Peyer's patch (tissue), 4 donors: Measurements from ENCODE around the gene LIMD2. TPM values are rescaled to one million over a fixed set of nuclear protein-coding genes. Genes with fewer than 3 reads are reported as not detected.

Source experiments
- DNase-seq, 3 donors: peaks; one replicate each; pipeline ENCODE4 v3.0.0-alpha.2; 2017 to 2019
- H3K27ac ChIP-seq, 4 donors: fragments of 200-600 bp; sonication (generic); one replicate each; pipeline ENCODE4 v1.5.1; 2016 to 2019
- H3K27me3 ChIP-seq, 2 donors: fragments of 200-600 bp; sonication (generic); one replicate each; pipeline ENCODE4 v1.5.1; 2019
- H3K36me3 ChIP-seq, 3 donors: fragments of 200-600 bp; sonication (generic); one replicate each; pipeline ENCODE4 v1.5.1; 2016 to 2019
- H3K4me1 ChIP-seq, 4 donors: fragments of 200-600 bp; sonication (generic); one replicate each; pipeline ENCODE4 v1.5.1; 2016 to 2019
- H3K4me3 ChIP-seq, 4 donors: fragments of 200-600 bp; sonication (generic); 1 replicate in 3 of 4; 2 replicates in 1 of 4; pipeline ENCODE4 v1.5.1; 2016 to 2019; ENCODE audit warnings: mild to moderate bottlenecking in 1 of 4
- H3K9me3 ChIP-seq, 4 donors: fragments of 200-600 bp; sonication (generic); one replicate each; pipeline ENCODE4 v1.5.1; 2016 to 2019; ENCODE audit warnings: mild to moderate bottlenecking in 1 of 4
- CTCF ChIP-seq, 6 experiments: fragments of 450-650 bp in 4 of 6; fragments of 200-600 bp in 2 of 6; sonication (generic) in 1 of 6; IDR thresholded peaks; one replicate each; pipeline ENCODE4 v1.5.1; 2017 to 2019; ENCODE audit warnings: antibody characterized with exemption in 6 of 6, mild to moderate bottlenecking in 3 of 6, moderate library complexity in 1 of 6
- POLR2A ChIP-seq, 2 donors: fragments of 450-650 bp; IDR thresholded peaks; one replicate each; pipeline ENCODE4 v1.5.1; 2017; ENCODE audit warnings: antibody characterized with exemption in 2 of 2, mild to moderate bottlenecking in 2 of 2, moderate library complexity in 2 of 2
- total RNA-seq, 4 donors: library from RNA; depleted of rRNA; stranded (reverse); fragments of >200 nt; gene quantifications; one replicate each; pipeline ENCODE4 v1.1.0, GENCODE V29; 2016

The LIMD2 gene
- total RNA-seq, 4 donors from 2014 or later, result 9.9 to 79.2 (median 12.6) TPM

- Histone ChIP-seq H3K9me3 (no peaks in the 10 kb centered on the region), H3K36me3 (peaks cover 0 to 41% (median 0%) of the 10 kb centered on the region in 3 donors), H3K27ac (peak overlapping the region in 2 of 4 donors; percentile 5 to 100), H3K27me3 (no peaks in the 10 kb centered on the region), H3K4me1 (peaks cover 0 to 26% (median 21%) of the 10 kb centered on the region in 4 donors), H3K4me3 (peak overlapping the region in 1 of 4 donors; percentile 20)
- TF ChIP-seq POLR2A (IDR thresholded peaks at IDR 0.05), result no peak
- no peak for TF ChIP-seq CTCF (IDR thresholded peaks at IDR 0.05)
- DNase-seq, result peak in 1 of 3 donors; percentile 35
Measured at GRCh38 chr17:63694950-63695773, 4.8 kb downstream of the LIMD2 start.

- DNase-seq, result peak in 1 of 3 donors; percentile 33
- H3K36me3 ChIP-seq, result peaks cover 0 to 49% (median 0%) of the 10 kb centered on the region in 3 donors
- no peak for TF ChIP-seq POLR2A (IDR thresholded peaks at IDR 0.05)
- TF ChIP-seq CTCF (IDR thresholded peaks at IDR 0.05), result no peak
- peak overlapping the region in 2 of 4 donors; percentile 5 to 100 for H3K27ac ChIP-seq
- no peaks in the 10 kb centered on the region for H3K9me3 ChIP-seq
- H3K27me3 ChIP-seq, result no peaks in the 10 kb centered on the region
- peak overlapping the region in 1 of 4 donors; percentile 20 for H3K4me3 ChIP-seq
- H3K4me1 ChIP-seq, result peaks cover 0 to 26% (median 18%) of the 10 kb centered on the region in 4 donors
Measured at GRCh38 chr17:63694229-63694949, 5.5 kb downstream of the LIMD2 start.

GRCh38 chr17:63693411-63694113 is 6.4 kb downstream of the LIMD2 start:
- DNase-seq, result no peak
- no peak overlapping the region for H3K27ac ChIP-seq
- H3K9me3 ChIP-seq, result no peaks in the 10 kb centered on the region
- no peaks in the 10 kb centered on the region for H3K27me3 ChIP-seq
- peaks cover 0 to 57% (median 0%) of the 10 kb centered on the region in 3 donors for H3K36me3 ChIP-seq
- no peak for TF ChIP-seq POLR2A (IDR thresholded peaks at IDR 0.05)
- TF ChIP-seq CTCF (IDR thresholded peaks at IDR 0.05), result no peak
- peaks cover 0 to 26% (median 14%) of the 10 kb centered on the region in 4 donors for H3K4me1 ChIP-seq
- no peak overlapping the region for H3K4me3 ChIP-seq

GRCh38 chr17:63692195-63692816 is 7.6 kb downstream of the LIMD2 start:
- H3K36me3 ChIP-seq, result peaks cover 0 to 63% (median 0%) of the 10 kb centered on the region in 3 donors
- peaks cover 0 to 22% (median 9%) of the 10 kb centered on the region in 4 donors for H3K4me1 ChIP-seq
- H3K9me3 ChIP-seq, result no peaks in the 10 kb centered on the region
- no peaks in the 10 kb centered on the region for H3K27me3 ChIP-seq
- TF ChIP-seq CTCF (IDR thresholded peaks at IDR 0.05) (no peak), POLR2A (IDR thresholded peaks at IDR 0.05) (no peak)
- DNase-seq, result peak in 1 of 3 donors; percentile 31
- no peak overlapping the region for H3K4me3 ChIP-seq
- no peak overlapping the region for H3K27ac ChIP-seq

GRCh38 chr17:63689479-63689878 is 10.4 kb downstream of the LIMD2 start:
- H3K36me3 ChIP-seq, result peaks cover 0 to 76% (median 0%) of the 10 kb centered on the region in 3 donors

More at GRCh38 chr17:63689479-63689878, 10.4 kb downstream of the LIMD2 start:
- H3K27me3 ChIP-seq, result no peaks in the 10 kb centered on the region
- peak in 1 of 3 donors; percentile 29 for DNase-seq
- H3K9me3 ChIP-seq, result no peaks in the 10 kb centered on the region
- peaks cover 0 to under 1% (median 0%) of the 10 kb centered on the region in 4 donors for H3K4me1 ChIP-seq
- H3K27ac ChIP-seq, result no peak overlapping the region
- TF ChIP-seq CTCF (IDR thresholded peaks at IDR 0.05) (no peak), POLR2A (IDR thresholded peaks at IDR 0.05) (no peak)
- H3K4me3 ChIP-seq, result no peak overlapping the region
